ENCODE data around the gene CCDC183. TPM values are rescaled to one million over a fixed set of nuclear protein-coding genes. Genes with fewer than 3 reads are reported as not detected.

Gene CCDC183
- total RNA-seq, 4 donors from 2014 or later, result 1.4 to 3.4 (median 2.0) TPM; not detected in 1

GRCh38 chr9:136826703-136827582 lies 30.8 kb downstream of the CCDC183 start:
- WGBS, 2 donors (ENCODE audit: low coverage in 1 of 2), result 80 to 87% methylated on average over 1 to 5 of the region's 24 CpGs
- H3K4me1 ChIP-seq, result peaks cover 0 to 7% (median 0%) of the 10 kb centered on the region in 3 donors
- no peak overlapping the region for H3K27ac ChIP-seq
- no peaks in the 10 kb centered on the region for H3K27me3 ChIP-seq
- H3K9me3 ChIP-seq, result no peaks in the 10 kb centered on the region
- H3K36me3 ChIP-seq, result peaks cover 0 to 89% of the 10 kb centered on the region in 2 donors
- no peak overlapping the region for H3K4me3 ChIP-seq
- no peak for ATAC-seq
- no peak for TF ChIP-seq EP300 (IDR thresholded peaks at IDR 0.05)

GRCh38 chr9:136827794-136828473 lies 31.8 kb downstream of the CCDC183 start:
- Histone ChIP-seq H3K4me1 (no peaks in the 10 kb centered on the region), H3K4me3 (no peak overlapping the region), H3K27me3 (no peaks in the 10 kb centered on the region), H3K9me3 (no peaks in the 10 kb centered on the region), H3K27ac (no peak overlapping the region), H3K36me3 (peaks cover 0 to 99% of the 10 kb centered on the region in 2 donors)
- TF ChIP-seq EP300 (IDR thresholded peaks at IDR 0.05), result no peak
- TF ChIP-seq POLR2AphosphoS5 (IDR thresholded peaks at IDR 0.05), result no peak
- TF ChIP-seq, protein P1, sequence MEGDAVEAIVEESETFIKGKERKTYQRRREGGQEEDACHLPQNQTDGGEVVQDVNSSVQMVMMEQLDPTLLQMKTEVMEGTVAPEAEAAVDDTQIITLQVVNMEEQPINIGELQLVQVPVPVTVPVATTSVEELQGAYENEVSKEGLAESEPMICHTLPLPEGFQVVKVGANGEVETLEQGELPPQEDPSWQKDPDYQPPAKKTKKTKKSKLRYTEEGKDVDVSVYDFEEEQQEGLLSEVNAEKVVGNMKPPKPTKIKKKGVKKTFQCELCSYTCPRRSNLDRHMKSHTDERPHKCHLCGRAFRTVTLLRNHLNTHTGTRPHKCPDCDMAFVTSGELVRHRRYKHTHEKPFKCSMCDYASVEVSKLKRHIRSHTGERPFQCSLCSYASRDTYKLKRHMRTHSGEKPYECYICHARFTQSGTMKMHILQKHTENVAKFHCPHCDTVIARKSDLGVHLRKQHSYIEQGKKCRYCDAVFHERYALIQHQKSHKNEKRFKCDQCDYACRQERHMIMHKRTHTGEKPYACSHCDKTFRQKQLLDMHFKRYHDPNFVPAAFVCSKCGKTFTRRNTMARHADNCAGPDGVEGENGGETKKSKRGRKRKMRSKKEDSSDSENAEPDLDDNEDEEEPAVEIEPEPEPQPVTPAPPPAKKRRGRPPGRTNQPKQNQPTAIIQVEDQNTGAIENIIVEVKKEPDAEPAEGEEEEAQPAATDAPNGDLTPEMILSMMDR (IDR thresholded peaks at IDR 0.05), result no peak
- no peak for TF ChIP-seq POLR2A (IDR thresholded peaks at IDR 0.05)
- 88 to 100% methylated on average over 2 to 3 of the region's 14 CpGs for WGBS, 2 donors (ENCODE audit: low coverage in 1 of 2)
- ATAC-seq, result no peak

- no peak overlapping the region for H3K27ac ChIP-seq
- H3K27me3 ChIP-seq, result no peaks in the 10 kb centered on the region
- ATAC-seq, result no peak
- TF ChIP-seq POLR2A (IDR thresholded peaks at IDR 0.05), result no peak
- no peak for TF ChIP-seq EP300 (IDR thresholded peaks at IDR 0.05)
- TF ChIP-seq POLR2AphosphoS5 (IDR thresholded peaks at IDR 0.05), result no peak
- TF ChIP-seq, protein P1 (IDR thresholded peaks at IDR 0.05), result no peak
- H3K36me3 ChIP-seq, result peaks cover 0 to 100% of the 10 kb centered on the region in 2 donors
- WGBS, 2 donors (ENCODE audit: low coverage in 1 of 2), result 89 to 93% methylated on average over 4 to 11 of the region's 31 CpGs
- H3K4me3 ChIP-seq, result no peak overlapping the region
- H3K9me3 ChIP-seq, result no peaks in the 10 kb centered on the region
- H3K4me1 ChIP-seq, result no peaks in the 10 kb centered on the region
Measured at GRCh38 chr9:136828474-136829140, 32.5 kb downstream of the CCDC183 start.

- no peak for ATAC-seq
- H3K36me3 ChIP-seq, result peaks cover 0 to 95% of the 10 kb centered on the region in 2 donors
- no peak overlapping the region for H3K27ac ChIP-seq
- no peak overlapping the region for H3K4me3 ChIP-seq
- no peaks in the 10 kb centered on the region for H3K27me3 ChIP-seq
- no peaks in the 10 kb centered on the region for H3K4me1 ChIP-seq
- 80 to 93% methylated on average over 1 to 3 of the region's 14 CpGs for WGBS, 2 donors (ENCODE audit: low coverage in 1 of 2)
- H3K9me3 ChIP-seq, result no peaks in the 10 kb centered on the region
- TF ChIP-seq EP300 (IDR thresholded peaks at IDR 0.05) (no peak), POLR2A (IDR thresholded peaks at IDR 0.05) (no peak), POLR2AphosphoS5 (IDR thresholded peaks at IDR 0.05) (no peak)
- TF ChIP-seq, protein P1 (IDR thresholded peaks at IDR 0.05), result no peak
Measured at GRCh38 chr9:136829412-136829811, 33.3 kb downstream of the CCDC183 start.

Data from gastroesophageal sphincter (tissue), 4 donors.